ENCODE data around the gene ADM2.
"Not testable (repeated sequence)": the region's sequence is repeated elsewhere in the genome, so short reads cannot be mapped to it uniquely, and the experiment has no call there.

DNA sequence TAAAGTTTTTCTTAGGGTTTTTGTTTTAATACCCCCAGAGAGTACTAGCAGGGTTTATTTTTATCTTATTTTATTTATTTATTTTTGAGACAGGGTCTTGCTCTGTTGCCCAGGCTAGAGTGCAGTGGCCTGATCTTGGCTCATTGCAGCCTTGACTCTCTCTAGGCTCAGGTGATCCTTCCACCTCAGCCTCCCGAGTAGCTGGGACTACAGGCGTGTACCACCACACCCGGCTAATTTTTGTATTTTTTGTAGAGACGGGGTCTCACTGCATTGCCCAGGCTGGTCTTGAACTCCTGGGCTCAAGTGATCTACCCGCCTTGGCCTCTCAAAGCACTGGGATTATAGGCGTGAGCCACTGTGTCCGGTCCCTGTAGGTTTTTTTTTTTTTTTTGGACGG, 38.8 kb downstream of the ADM2 start:
- TF ChIP-seq, protein P1, sequence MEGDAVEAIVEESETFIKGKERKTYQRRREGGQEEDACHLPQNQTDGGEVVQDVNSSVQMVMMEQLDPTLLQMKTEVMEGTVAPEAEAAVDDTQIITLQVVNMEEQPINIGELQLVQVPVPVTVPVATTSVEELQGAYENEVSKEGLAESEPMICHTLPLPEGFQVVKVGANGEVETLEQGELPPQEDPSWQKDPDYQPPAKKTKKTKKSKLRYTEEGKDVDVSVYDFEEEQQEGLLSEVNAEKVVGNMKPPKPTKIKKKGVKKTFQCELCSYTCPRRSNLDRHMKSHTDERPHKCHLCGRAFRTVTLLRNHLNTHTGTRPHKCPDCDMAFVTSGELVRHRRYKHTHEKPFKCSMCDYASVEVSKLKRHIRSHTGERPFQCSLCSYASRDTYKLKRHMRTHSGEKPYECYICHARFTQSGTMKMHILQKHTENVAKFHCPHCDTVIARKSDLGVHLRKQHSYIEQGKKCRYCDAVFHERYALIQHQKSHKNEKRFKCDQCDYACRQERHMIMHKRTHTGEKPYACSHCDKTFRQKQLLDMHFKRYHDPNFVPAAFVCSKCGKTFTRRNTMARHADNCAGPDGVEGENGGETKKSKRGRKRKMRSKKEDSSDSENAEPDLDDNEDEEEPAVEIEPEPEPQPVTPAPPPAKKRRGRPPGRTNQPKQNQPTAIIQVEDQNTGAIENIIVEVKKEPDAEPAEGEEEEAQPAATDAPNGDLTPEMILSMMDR (IDR thresholded peaks at IDR 0.05): not testable (repeated sequence)
- not testable (repeated sequence) for TF ChIP-seq YY1 (IDR thresholded peaks at IDR 0.05; ENCODE audit: low read depth); NRF1 (IDR thresholded peaks at IDR 0.05; ENCODE audit: low read depth, low read length); NFIC (IDR thresholded peaks at IDR 0.05; ENCODE audit: borderline replicate concordance); JUND (IDR thresholded peaks at IDR 0.05); TAF1 (IDR thresholded peaks at IDR 0.05; ENCODE audit: borderline replicate concordance, low read depth, low read length); SIN3A (IDR thresholded peaks at IDR 0.05; ENCODE audit: borderline replicate concordance, low read depth, low read length); EP300 (IDR thresholded peaks at IDR 0.05; ENCODE audit: borderline replicate concordance in 1 of 2, low read depth in 1 of 2, low read length in 1 of 2); POLR2AphosphoS5 (IDR thresholded peaks at IDR 0.05; ENCODE audit: low read depth, low read length); RXRA (IDR thresholded peaks at IDR 0.05; ENCODE audit: borderline replicate concordance, low read depth); ELF1 (IDR thresholded peaks at IDR 0.05); SMC3 (IDR thresholded peaks at IDR 0.05; ENCODE audit: low read depth, low read length); TEAD4 (IDR thresholded peaks at IDR 0.05; ENCODE audit: borderline replicate concordance, insufficient read depth)
- TF ChIP-seq, protein P2, sequence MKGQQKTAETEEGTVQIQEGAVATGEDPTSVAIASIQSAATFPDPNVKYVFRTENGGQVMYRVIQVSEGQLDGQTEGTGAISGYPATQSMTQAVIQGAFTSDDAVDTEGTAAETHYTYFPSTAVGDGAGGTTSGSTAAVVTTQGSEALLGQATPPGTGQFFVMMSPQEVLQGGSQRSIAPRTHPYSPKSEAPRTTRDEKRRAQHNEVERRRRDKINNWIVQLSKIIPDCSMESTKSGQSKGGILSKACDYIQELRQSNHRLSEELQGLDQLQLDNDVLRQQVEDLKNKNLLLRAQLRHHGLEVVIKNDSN (IDR thresholded peaks at IDR 0.05; ENCODE audit: borderline replicate concordance, low read depth): not testable (repeated sequence)

All from SK-N-SH (cell line).